Activated T-cell treated with anti-CD3 and anti-CD28 coated beads, Interleukin-2, amount 50 U/mL, for 1 hour (primary cell): ENCODE measurements around the gene CDK10.
A peak's percentile ranks its signal among the peaks of the same experiment; 100 is the strongest.
"Not testable (repeated sequence)": the region's sequence is repeated elsewhere in the genome, so short reads cannot be mapped to it uniquely, and the experiment has no call there.

Experiments used
- DNase-seq: peaks from one replicate; pipeline ENCODE4 v3.0.0-alpha.2; 2020

Gene CDK10

GRCh38 chr16:89686520-89687091 is at the start of gene CDK10:
TSS of gene CDK10 (plus strand) at chr16:89686689. CDS start at chr16:89686711, 22 bp downstream.
- DNase-seq, result peak; percentile 96

GRCh38 chr16:89637379-89637778 is 49.1 kb upstream of the CDK10 start:
- no peak for DNase-seq

GRCh38 chr16:89638455-89638854 is 48.0 kb upstream of the CDK10 start:
- no peak for DNase-seq

GRCh38 chr16:89639385-89639784 is 47.1 kb upstream of the CDK10 start:
- no peak for DNase-seq

GRCh38 chr16:89641458-89642119 is 44.9 kb upstream of the CDK10 start:
- no peak for DNase-seq

GRCh38 chr16:89642574-89642973 is 43.9 kb upstream of the CDK10 start:
- no peak for DNase-seq

- no peak for DNase-seq
These were observed 42.7 kb upstream of the CDK10 start for GRCh38 chr16:89643769-89644300.

GRCh38 chr16:89645122-89645521 is 41.4 kb upstream of the CDK10 start:
- no peak for DNase-seq

- no peak for DNase-seq
These were observed 40.2 kb upstream of the CDK10 start for GRCh38 chr16:89646270-89646669.

GRCh38 chr16:89646906-89647305 is 39.6 kb upstream of the CDK10 start:
- no peak for DNase-seq

- DNase-seq, result no peak
These were observed 34.9 kb upstream of the CDK10 start for GRCh38 chr16:89651584-89651983.

- no peak for DNase-seq
These were observed 32.7 kb upstream of the CDK10 start for GRCh38 chr16:89653656-89654295.

- DNase-seq, result no peak
These were observed 31.3 kb upstream of the CDK10 start for GRCh38 chr16:89655062-89655643.

GRCh38 chr16:89656435-89657121 is 29.9 kb upstream of the CDK10 start:
- no peak for DNase-seq

- peak; percentile 96 for DNase-seq
These were observed 28.9 kb upstream of the CDK10 start, which contains the start of the genes CHMP1A and SPATA33 for GRCh38 chr16:89657442-89658220. TSS of gene CHMP1A (minus strand) at chr16:89657708. CDS start at chr16:89657588, 120 bp downstream. TSS of gene SPATA33 (plus strand) at chr16:89657836. CDS start at chr16:89657912, 76 bp downstream.

- peak; percentile 13 for DNase-seq
These were observed 28.1 kb upstream of the CDK10 start for GRCh38 chr16:89658221-89658879.

GRCh38 chr16:89660146-89660545 is 26.3 kb upstream of the CDK10 start:
- no peak for DNase-seq

GRCh38 chr16:89661215-89661614 is 25.3 kb upstream of the CDK10 start:
- DNase-seq, result no peak

GRCh38 chr16:89664238-89664637 is 22.3 kb upstream of the CDK10 start:
- DNase-seq, result not testable (repeated sequence)

GRCh38 chr16:89667000-89667399 is 19.5 kb upstream of the CDK10 start:
- not testable (repeated sequence) for DNase-seq

- DNase-seq, result no peak
These were observed 18.9 kb upstream of the CDK10 start for GRCh38 chr16:89667633-89668032.
